AG04450 (cell line): ENCODE results near the gene CCNB2. TPM values are rescaled to one million over a fixed set of nuclear protein-coding genes. Genes with fewer than 3 reads are reported as not detected.
A peak's percentile ranks its signal among the peaks of the same experiment; 100 is the strongest.

Experiments
- CTCF ChIA-PET: fragments of 300-600, 350-600 bp; formaldehyde crosslinking; extraction: SDS; loops from one replicate; lab custom pipeline; 2022; ENCODE audit warnings: antibody characterized with exemption, inconsistent platforms; lab: Charles Lee
- POLR2A ChIA-PET: fragments of 350-600 bp; formaldehyde crosslinking; extraction: SDS; loops from one replicate; lab custom pipeline; 2021; ENCODE audit warnings: antibody characterized with exemption, inconsistent platforms; lab: Yijun Ruan, JAX
- DNase-seq: peaks from one replicate; pipeline ENCODE4 v3.0.0-alpha.2; 2011; ENCODE audit warnings: low read depth, low spot score
- H3K27ac ChIP-seq: one replicate; pipeline ENCODE4 v1.5.1; 2012; ENCODE audit warnings: low read depth, low read length, control low read depth
- H3K27me3 ChIP-seq: one replicate; pipeline ENCODE4 v1.6.0; 2012; ENCODE audit warnings: low read length; ENCODE audit not compliant: control insufficient read depth, insufficient read depth
- H3K4me3 ChIP-seq: 2 replicates; pipeline ENCODE4 v1.5.1; 2011; ENCODE audit warnings: mild to moderate bottlenecking, low read depth, low read length, control low read depth
- H3K9me3 ChIP-seq: 2 replicates; pipeline ENCODE4 v1.5.1; 2012; ENCODE audit warnings: low read length; ENCODE audit not compliant: control insufficient read depth, insufficient read depth
- CTCF ChIP-seq: IDR thresholded peaks from 2 replicates; pipeline ENCODE4 v1.5.1; 2011; ENCODE audit warnings: low read depth, low read length, control low read depth, inconsistent platforms
- polyA plus RNA-seq: library from polyadenylated mRNA; depleted of rRNA; stranded (reverse); fragments of >200 nt; gene quantifications from 2 replicates; pipeline ENCODE4 v1.2.3, GENCODE V29; 2011

Gene CCNB2
- polyA plus RNA-seq, 1 experiment = 25.9 TPM

- Histone ChIP-seq H3K27ac (no peak overlapping the region), H3K27me3 (no peaks in the 10 kb centered on the region), H3K4me3 (no peak overlapping the region), H3K9me3 (no peaks in the 10 kb centered on the region)
- ChIA-PET POLR2A (no interaction called here), CTCF (interaction anchor here (0.6 to 2.3 kb wide), 3 partner anchors 35 to 379 kb away, joined by 3 to 8 read pairs (median 3); no protein-coding TSS in a partner anchor)
- no peak for DNase-seq
- TF ChIP-seq CTCF = no peak
Observed at GRCh38 chr15:59150185-59150584, 45.2 kb downstream of the CCNB2 start.

GRCh38 chr15:59152694-59153450 is 47.9 kb downstream of the CCNB2 start:
- no peaks in the 10 kb centered on the region for H3K27me3 ChIP-seq
- no peak overlapping the region for H3K4me3 ChIP-seq
- ChIA-PET POLR2A (no interaction called here), CTCF (no interaction called here)
- TF ChIP-seq CTCF = no peak
- peak overlapping the region; percentile 21 for H3K27ac ChIP-seq
- H3K9me3 ChIP-seq = no peaks in the 10 kb centered on the region
- no peak for DNase-seq

- no peak for TF ChIP-seq CTCF
- no peak overlapping the region for H3K4me3 ChIP-seq
- H3K27me3 ChIP-seq = no peaks in the 10 kb centered on the region
- POLR2A ChIA-PET = no interaction called here
- H3K27ac ChIP-seq = no peak overlapping the region
- DNase-seq = no peak
- H3K9me3 ChIP-seq = no peaks in the 10 kb centered on the region
- CTCF ChIA-PET = no interaction called here
Observed at GRCh38 chr15:59153466-59153865, 48.5 kb downstream of the CCNB2 start.

- no peak for TF ChIP-seq CTCF
- POLR2A ChIA-PET = no interaction called here
- H3K9me3 ChIP-seq = no peaks in the 10 kb centered on the region
- no peak overlapping the region for H3K27ac ChIP-seq
- CTCF ChIA-PET = no interaction called here
- no peaks in the 10 kb centered on the region for H3K27me3 ChIP-seq
- H3K4me3 ChIP-seq = no peak overlapping the region
- no peak for DNase-seq
Observed at GRCh38 chr15:59154243-59154642, 49.3 kb downstream of the CCNB2 start.

GRCh38 chr15:59155431-59155830 is 50.5 kb downstream of the CCNB2 start:
- no peak for TF ChIP-seq CTCF
- no peaks in the 10 kb centered on the region for H3K9me3 ChIP-seq
- no peak overlapping the region for H3K4me3 ChIP-seq
- POLR2A ChIA-PET = interaction anchor here (0.6 kb wide), 1 partner anchor 15 kb away, joined by 3 read pairs; no protein-coding TSS in a partner anchor
- no peaks in the 10 kb centered on the region for H3K27me3 ChIP-seq
- DNase-seq = no peak
- CTCF ChIA-PET = interaction anchor here (0.6 kb wide), 1 partner anchor 46 kb away, joined by 4 read pairs; no protein-coding TSS in a partner anchor
- H3K27ac ChIP-seq = no peak overlapping the region
